OCI-LY3 (cell line): ENCODE measurements around the gene IL9.

Experiments used
- CTCF ChIP-seq: fragments of 200-600, 300-600 bp; sonication (generic); IDR thresholded peaks from 2 replicates; pipeline ENCODE4 v1.5.1; 2014; ENCODE audit warnings: antibody characterized with exemption, low read length, low read depth
- EZH2phosphoT487 ChIP-seq: fragments of 200-600 bp; shearing (Covaris generic); IDR thresholded peaks from 2 replicates; pipeline ENCODE4 v1.6.1; 2018; ENCODE audit warnings: antibody characterized with exemption, mixed run types, low read depth

- TF ChIP-seq CTCF = no peak
- no peak for TF ChIP-seq EZH2phosphoT487
Observed at GRCh38 chr5:135915466-135916001, 19.9 kb upstream of the IL9 start.
